Right cardiac atrium (tissue), 5 donors: ENCODE results near the gene EID2B. TPM values are rescaled to one million over a fixed set of nuclear protein-coding genes. Genes with fewer than 3 reads are reported as not detected.

Experiments
- ATAC-seq, 2 donors: fragments of 200-7000 bp; cut with Tn5 transposase; one replicate each; pipeline versions ENCODE4 v1.8.0 to v1.9.1; 2020; ENCODE audit warnings: moderate library complexity in 2 of 2, mild to moderate bottlenecking in 1 of 2
- DNase-seq, 3 donors: peaks; one replicate each; pipeline ENCODE4 v3.0.0-alpha.2; 2020
- H3K27ac ChIP-seq: one replicate; pipeline ENCODE4 v1.5.1; 2013; ENCODE audit warnings: mild to moderate bottlenecking, low read length, control low read depth, moderate library complexity
- H3K27me3 ChIP-seq: one replicate; pipeline ENCODE4 v1.6.1; 2013; ENCODE audit not compliant: control insufficient read depth, insufficient read depth
- H3K4me1 ChIP-seq: one replicate; pipeline ENCODE4 v1.6.1; 2013; ENCODE audit warnings: low read length; ENCODE audit not compliant: control insufficient read depth, insufficient read depth
- H3K4me3 ChIP-seq: one replicate; pipeline ENCODE4 v1.5.1; 2013; ENCODE audit warnings: low read length, control low read depth
- H3K9me3 ChIP-seq: one replicate; pipeline ENCODE4 v1.6.1; 2013; ENCODE audit warnings: low read length; ENCODE audit not compliant: control insufficient read depth
- WGBS: extraction: QIAGEN DNeasy Blood & Tissue Kit; methylation state at CpG from one replicate; pipeline ENCODE4 v1.1.7; 2013; 5-methylcytosine and 5-hydroxymethylcytosine counted together
- intact Hi-C, 4 donors: fragments of 100-400 bp; cut with DNase I; formaldehyde crosslinking; loops; one replicate each; pipeline versions ENCODE4 v1.11.0 to v1.14.0; 2022 to 2023
- polyA plus RNA-seq: library from polyadenylated mRNA; stranded (reverse); fragments of 200-250 nt; gene quantifications from one replicate; pipeline ENCODE4 v1.2.3, GENCODE V29; 2013
- total RNA-seq, 4 donors: library from RNA; stranded (reverse); fragmentation: NEBNext Ultra II Directional; extraction: Animal tissue kit (Norgen Biotek cat#: 25700); gene quantifications; one replicate each; pipeline ENCODE4 v1.2.1, GENCODE V29; 2021
- donor health status: healthy with polysubstance abuse.
- donor health status: DM: no; HTN: yes; CAD: no.
- donor health status: DM: no; HTN: no; CAD: no.
- donor health status: DM: no; HTN: yes; CAD: no; lungs with severe emphysema.
- donor health status: DM: yes; HTN: yes; CAD: no.

The EID2B gene
- total and polyA plus RNA-seq, 5 donors, result 2.3 to 4.3 (median 3.0) TPM

DNA sequence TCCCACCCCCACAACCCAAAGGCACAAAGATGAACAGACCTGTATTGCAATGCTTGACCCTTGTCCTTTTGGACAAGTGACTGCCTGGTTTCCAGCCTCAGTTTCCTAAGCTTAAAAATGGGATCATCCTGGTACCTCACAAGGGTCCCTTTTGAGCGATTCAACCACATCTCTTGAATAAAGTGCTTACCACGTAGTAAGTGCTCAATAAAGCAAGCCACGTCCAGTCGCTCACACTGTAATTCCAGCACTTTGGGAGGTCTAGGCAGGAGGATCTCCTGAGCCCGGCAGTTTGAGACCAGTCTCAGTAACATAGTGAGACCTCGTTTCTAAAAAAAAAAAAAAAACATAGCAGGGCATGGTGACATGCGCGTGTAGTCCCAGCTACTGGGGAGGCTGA lies 32.7 kb downstream of the EID2B start:
- WGBS, result 75% methylated on average over 8 of the region's 8 CpGs
- no peak for DNase-seq
- H3K9me3 ChIP-seq, result no peaks in the 10 kb centered on the region
- H3K4me3 ChIP-seq, result no peak overlapping the region
- H3K4me1 ChIP-seq, result no peaks in the 10 kb centered on the region
- intact Hi-C loops, result no loop called here
- H3K27me3 ChIP-seq, result no peaks in the 10 kb centered on the region
- H3K27ac ChIP-seq, result no peak overlapping the region
- ATAC-seq, result no peak

DNA sequence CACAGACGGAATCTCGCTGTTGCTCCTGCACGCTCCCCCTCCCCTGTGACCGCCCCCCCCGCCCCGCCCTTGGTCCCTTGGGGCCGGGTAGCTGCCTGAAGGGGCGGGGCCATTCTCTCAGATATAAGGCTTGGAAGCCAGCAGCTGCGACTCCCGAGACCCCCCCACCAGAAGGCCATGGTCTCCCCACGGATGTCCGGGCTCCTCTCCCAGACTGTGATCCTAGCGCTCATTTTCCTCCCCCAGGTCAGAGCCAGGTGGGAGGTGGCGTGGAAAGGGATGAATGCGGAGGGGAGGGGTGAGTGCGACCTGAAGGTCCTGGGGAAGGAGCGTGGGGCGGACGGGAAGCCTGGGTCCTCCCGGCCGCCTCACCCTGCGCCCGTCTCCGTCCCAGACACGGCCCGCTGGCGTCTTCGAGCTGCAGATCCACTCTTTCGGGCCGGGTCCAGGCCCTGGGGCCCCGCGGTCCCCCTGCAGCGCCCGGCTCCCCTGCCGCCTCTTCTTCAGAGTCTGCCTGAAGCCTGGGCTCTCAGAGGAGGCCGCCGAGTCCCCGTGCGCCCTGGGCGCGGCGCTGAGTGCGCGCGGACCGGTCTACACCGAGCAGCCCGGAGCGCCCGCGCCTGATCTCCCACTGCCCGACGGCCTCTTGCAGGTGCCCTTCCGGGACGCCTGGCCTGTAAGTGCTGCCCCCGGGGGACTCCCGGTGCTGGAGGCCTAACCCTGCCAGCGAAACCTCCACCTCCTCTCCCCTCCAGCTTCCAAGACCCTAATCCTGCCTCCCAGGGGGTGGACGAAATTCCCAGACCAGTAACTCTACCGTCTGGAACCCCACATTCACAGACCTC lies 33.6 kb downstream of the EID2B start, which contains the start of gene DLL3:
TSS of gene DLL3 (plus strand) at position 150 of the 845 bp plus-strand sequence. CDS start at position 178, 28 bp downstream.
- ATAC-seq (no peak), DNase-seq (no peak)
- Histone ChIP-seq H3K27ac (no peak within 1 kb of the TSS), H3K27me3 (no peaks in the 10 kb centered on the region), H3K4me1 (no peaks in the 10 kb centered on the region), H3K9me3 (no peaks in the 10 kb centered on the region), H3K4me3 (no peak within 1 kb of the TSS)
- intact Hi-C loops, result no loop called here
- WGBS, result 1% methylated on average over 60 of the region's 60 CpGs

DNA sequence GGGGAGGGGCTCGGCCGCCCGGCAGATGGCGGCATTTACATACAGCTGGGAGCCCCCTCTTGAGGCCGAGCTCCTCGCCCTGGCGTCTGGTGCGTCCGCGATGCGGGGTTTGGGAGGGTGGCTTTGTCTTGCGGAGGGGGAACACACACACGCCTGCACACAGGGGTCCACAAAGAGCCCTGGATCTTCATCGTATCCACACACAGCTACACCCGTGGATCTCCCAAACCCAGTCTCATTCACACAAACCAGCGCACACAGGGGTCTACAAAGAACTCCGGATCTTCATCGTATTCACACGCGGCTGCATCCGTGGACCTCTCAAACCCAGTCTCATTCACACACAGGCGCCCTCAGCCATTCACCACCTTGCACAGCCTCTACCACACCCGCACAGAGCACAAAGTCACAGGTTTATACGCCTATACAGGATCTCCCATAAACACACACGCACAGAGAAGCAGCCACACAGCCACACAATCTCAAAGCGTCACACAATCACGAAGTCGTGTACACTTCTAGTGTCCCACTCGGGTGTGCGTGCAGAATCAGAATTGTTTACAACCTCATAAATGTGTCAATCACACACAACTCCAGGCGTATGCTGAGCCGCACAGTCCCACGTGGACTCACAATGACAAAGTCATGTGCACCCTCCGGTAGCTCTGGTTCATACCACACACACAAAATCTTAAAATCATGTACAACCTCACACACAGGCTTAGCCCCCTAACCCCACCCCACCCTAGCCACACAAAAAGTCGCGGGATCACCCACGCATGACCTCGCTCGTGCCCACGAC lies 34.5 kb downstream of the EID2B start:
- no peak overlapping the region for H3K4me3 ChIP-seq
- DNase-seq (peak in 1 of 3 donors; percentile 63), ATAC-seq (peak; percentile 15 to 30)
- no peaks in the 10 kb centered on the region for H3K27me3 ChIP-seq
- H3K9me3 ChIP-seq, result no peaks in the 10 kb centered on the region
- WGBS, result 2% methylated on average over 40 of the region's 40 CpGs
- H3K4me1 ChIP-seq, result no peaks in the 10 kb centered on the region
- H3K27ac ChIP-seq, result no peak overlapping the region
- intact Hi-C loops, result no loop called here

DNA sequence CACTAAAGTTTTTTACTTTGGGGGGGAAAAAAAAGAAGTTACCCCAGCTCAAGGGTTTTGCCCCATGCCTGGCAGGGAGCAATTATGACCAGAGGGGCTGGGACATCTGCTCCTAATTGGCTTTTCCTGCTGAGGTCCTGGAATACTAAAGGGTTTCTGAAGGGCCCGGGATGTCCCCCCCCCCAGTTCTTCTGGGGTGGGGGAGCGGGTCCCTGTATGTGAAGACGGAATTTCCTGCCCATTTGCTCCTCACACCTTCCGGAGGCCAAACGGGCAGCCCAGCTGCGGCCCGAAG lies 35.0 kb downstream of the EID2B start:
- Histone ChIP-seq H3K9me3 (no peaks in the 10 kb centered on the region), H3K27me3 (no peaks in the 10 kb centered on the region), H3K4me3 (no peak overlapping the region), H3K4me1 (no peaks in the 10 kb centered on the region), H3K27ac (no peak overlapping the region)
- ATAC-seq (no peak), DNase-seq (no peak)
- WGBS, result under 1% methylated on average over 7 of the region's 7 CpGs
- intact Hi-C loops, result no loop called here

DNA sequence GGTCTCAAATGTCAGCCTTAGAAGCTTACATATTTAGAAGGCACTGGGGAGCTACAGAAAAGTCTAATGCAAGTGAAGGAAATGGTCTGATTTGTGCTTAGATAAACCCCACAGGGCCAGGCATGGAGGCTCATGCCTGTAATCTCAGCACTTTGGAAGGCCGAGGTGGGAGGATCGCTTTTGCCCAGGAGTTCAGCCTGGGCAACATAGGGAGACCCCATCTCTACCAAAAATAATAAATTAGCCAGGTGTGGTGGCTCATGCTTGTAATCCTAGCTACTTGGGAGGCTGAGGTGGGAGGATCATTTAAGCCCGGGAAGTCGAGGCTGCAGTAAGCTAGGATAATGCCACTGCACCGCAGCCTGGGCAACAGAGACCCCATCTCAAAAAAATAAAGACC lies 36.6 kb downstream of the EID2B start:
- WGBS, result 83% methylated on average over 5 of the region's 5 CpGs
- intact Hi-C loops, result no loop called here

DNA sequence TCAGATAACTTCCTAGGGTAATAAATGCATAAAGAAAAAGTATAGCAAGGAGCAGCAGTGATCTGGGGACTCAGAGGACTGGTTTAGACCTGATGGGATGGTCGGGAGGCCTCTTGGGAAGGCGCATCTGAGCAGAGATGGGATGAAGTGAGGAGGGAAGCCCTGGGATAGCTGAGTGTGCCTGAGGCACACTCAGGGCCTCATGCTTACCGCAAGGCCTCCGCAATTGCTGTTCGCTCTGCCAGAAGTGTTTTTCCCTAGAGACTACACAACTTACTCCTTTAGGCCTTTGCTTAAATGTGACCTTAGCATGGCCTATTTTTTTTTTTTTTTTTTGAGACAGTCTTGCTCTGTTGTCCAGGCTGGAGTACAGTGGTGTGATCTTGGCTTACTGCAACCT lies 38.0 kb downstream of the EID2B start:
- H3K27me3 ChIP-seq, result no peaks in the 10 kb centered on the region
- DNase-seq, result no peak
- WGBS, result 79% methylated on average over 5 of the region's 5 CpGs

More for the DNA sequence above, 36.6 kb downstream of the EID2B start:
- Histone ChIP-seq H3K4me1 (no peaks in the 10 kb centered on the region), H3K4me3 (no peak overlapping the region), H3K27ac (no peak overlapping the region), H3K9me3 (no peaks in the 10 kb centered on the region), H3K27me3 (no peaks in the 10 kb centered on the region)
- DNase-seq (no peak), ATAC-seq (no peak)

DNA sequence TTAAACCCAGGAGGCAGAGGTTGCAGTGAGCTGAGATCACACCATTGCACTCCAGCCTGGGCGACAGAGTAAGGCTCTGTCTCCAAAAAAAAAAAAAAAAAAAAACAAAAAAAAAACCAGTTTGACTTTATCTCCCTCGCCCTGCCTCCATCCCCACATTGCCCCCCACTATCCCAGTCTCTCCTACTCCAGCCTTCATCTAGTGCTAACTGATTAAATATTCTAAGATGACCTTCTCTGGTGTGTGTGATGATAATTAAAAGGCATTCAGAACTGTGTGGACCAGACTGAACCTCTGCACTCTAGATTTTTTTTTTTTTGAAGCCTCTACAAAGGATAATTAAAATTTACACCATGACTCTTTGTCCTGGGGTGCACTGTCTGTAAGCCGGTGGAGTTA lies 39.9 kb downstream of the EID2B start:
- H3K4me1 ChIP-seq, result no peaks in the 10 kb centered on the region
- no peaks in the 10 kb centered on the region for H3K27me3 ChIP-seq
- no peaks in the 10 kb centered on the region for H3K9me3 ChIP-seq
- DNase-seq, result no peak
- ATAC-seq, result no peak
- WGBS, result 72% methylated on average over 3 of the region's 3 CpGs
- no peak overlapping the region for H3K4me3 ChIP-seq
- intact Hi-C loops, result no loop called here
- H3K27ac ChIP-seq, result no peak overlapping the region

More for the DNA sequence above, 38.0 kb downstream of the EID2B start:
- intact Hi-C loops, result no loop called here
- no peak for ATAC-seq
- Histone ChIP-seq H3K9me3 (no peaks in the 10 kb centered on the region), H3K4me3 (no peak overlapping the region), H3K4me1 (no peaks in the 10 kb centered on the region), H3K27ac (no peak overlapping the region)

DNA sequence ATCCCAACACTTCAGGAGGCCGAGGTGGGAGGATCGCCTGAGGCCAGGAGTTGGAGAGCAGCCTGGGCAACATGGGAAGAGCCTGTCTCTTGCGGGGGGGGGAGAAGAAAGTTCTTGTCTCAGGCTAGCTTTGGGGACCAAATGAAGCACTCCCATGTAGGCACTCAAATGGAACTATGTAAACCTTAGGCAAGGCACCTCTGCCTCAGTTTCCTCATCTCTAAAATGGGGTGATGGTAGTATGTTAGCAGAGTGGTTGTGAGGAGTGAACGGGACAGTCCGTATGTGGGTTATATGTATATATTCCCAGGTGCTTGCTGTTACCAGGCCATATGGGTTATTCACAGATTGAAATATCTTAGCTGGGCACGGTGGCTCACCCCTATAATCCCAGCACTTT lies 40.4 kb downstream of the EID2B start:
- Histone ChIP-seq H3K27me3 (no peaks in the 10 kb centered on the region), H3K9me3 (no peaks in the 10 kb centered on the region), H3K4me3 (no peak overlapping the region), H3K27ac (no peak overlapping the region), H3K4me1 (no peaks in the 10 kb centered on the region)
- no peak for DNase-seq
- intact Hi-C loops, result no loop called here
- no peak for ATAC-seq
- WGBS, result 94% methylated on average over 6 of the region's 6 CpGs

DNA sequence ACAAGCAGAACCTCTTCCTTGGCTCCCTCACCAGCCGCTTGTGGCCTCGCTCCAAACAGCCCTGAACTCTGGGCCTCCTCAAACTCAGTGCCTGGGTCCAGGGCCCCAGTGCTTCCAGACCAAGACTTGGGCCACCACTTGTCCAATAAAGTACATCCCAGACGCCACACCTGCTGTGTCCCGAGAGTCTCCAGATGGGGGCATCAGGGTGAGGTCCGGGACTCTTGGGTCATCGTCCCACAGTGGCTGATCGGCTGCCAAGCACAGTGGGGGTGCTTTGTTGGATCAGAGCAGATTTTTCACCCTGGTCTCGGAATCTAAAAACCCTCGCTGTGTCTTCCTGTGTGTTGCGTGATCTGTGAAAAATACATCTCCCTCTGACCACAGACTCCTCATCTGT lies 42.9 kb downstream of the EID2B start:
- no peak for ATAC-seq
- Histone ChIP-seq H3K4me3 (no peak overlapping the region), H3K4me1 (no peaks in the 10 kb centered on the region), H3K27me3 (no peaks in the 10 kb centered on the region), H3K27ac (no peak overlapping the region), H3K9me3 (no peaks in the 10 kb centered on the region)
- DNase-seq, result no peak
- WGBS, result 76% methylated on average over 10 of the region's 10 CpGs
- intact Hi-C loops, result no loop called here

DNA sequence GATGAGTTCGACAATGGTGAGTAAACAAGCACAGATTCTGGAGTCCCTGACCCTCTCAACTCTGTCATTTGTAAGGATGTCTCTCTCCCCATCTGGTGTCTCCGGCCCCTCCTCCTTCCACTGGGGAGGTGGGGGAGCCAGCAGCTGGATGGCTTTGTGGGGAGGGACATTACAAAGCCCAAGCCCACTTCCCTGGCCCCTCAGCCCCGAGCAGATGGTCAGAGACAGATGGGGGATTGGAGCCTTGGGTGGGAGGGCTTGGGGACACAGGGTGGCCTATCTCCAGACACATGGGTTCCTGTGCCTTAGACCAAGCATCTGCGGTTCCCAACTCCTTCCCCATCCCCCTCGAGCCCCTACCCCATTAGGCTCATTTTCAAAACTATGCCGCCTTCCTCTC lies 49.5 kb downstream of the EID2B start:
- DNase-seq, result no peak
- Histone ChIP-seq H3K27me3 (no peaks in the 10 kb centered on the region), H3K9me3 (no peaks in the 10 kb centered on the region), H3K4me3 (no peak overlapping the region), H3K27ac (no peak overlapping the region), H3K4me1 (peaks cover 7% of the 10 kb centered on the region)
- intact Hi-C loops, result no loop called here
- 79% methylated on average over 6 of the region's 6 CpGs for WGBS
- ATAC-seq, result no peak

DNA sequence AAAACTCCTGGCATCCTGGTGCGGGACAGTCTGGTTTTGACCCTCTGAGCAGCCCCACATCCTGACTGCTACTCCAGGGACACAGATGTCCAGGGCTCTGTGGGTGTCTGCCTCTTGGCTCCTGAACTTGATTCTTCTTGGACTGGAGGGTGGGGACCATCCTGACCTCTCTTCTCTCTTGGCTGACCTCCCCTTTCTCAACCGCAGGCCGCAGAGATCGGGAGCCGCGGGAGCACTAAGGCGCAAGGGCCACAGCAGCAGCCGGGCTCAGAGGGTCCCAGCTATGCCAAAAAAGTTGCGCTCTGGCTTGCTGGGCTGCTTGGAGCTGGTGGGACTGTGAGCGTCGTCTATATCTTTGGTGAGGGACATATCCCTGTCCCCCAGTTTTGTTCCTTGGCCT lies 51.0 kb downstream of the EID2B start:
- H3K27ac ChIP-seq, result no peak overlapping the region
- H3K4me3 ChIP-seq, result peak overlapping the region; percentile 92
- intact Hi-C loops, result no loop called here
- ATAC-seq (no peak), DNase-seq (peak in 1 of 3 donors; percentile 35)
- no peaks in the 10 kb centered on the region for H3K27me3 ChIP-seq
- 70% methylated on average over 11 of the region's 11 CpGs for WGBS
- H3K4me1 ChIP-seq, result peaks cover 7% of the 10 kb centered on the region
- no peaks in the 10 kb centered on the region for H3K9me3 ChIP-seq
